ENCODE data around the gene SPRR1B. TPM values are rescaled to one million over a fixed set of nuclear protein-coding genes. Genes with fewer than 3 reads are reported as not detected.
A peak's percentile ranks its signal among the peaks of the same experiment; 100 is the strongest.
"Not testable (repeated sequence)": the region's sequence is repeated elsewhere in the genome, so short reads cannot be mapped to it uniquely, and the experiment has no call there.

SPRR1B gene
- total RNA-seq, 1 experiment from 2014 or later: not detected

GRCh38 chr1:153021829-153022228 lies 9.2 kb upstream of the SPRR1B start:
- peak overlapping the region in 1 of 3 experiments; percentile 80; a peak in 1 of 7 replicates for H3K27ac Mint-ChIP-seq
- not testable (repeated sequence) for H3K4me3 Mint-ChIP-seq; H3K4ac ChIP-seq (ENCODE audit: low read depth, low read length)

GRCh38 chr1:153022340-153022739 lies 8.7 kb upstream of the SPRR1B start:
- H4K8ac ChIP-seq (replicated peaks; ENCODE audit: insufficient read length, low read depth, low read length); H3K27ac Mint-ChIP-seq; H4K91ac ChIP-seq (ENCODE audit: insufficient read length, low read depth, low read length); H2AK5ac ChIP-seq (ENCODE audit: insufficient read length, low read length); H3K9me3 Mint-ChIP-seq; H2BK120ac ChIP-seq (ENCODE audit: low read depth, low read length, poor library complexity, severe bottlenecking); H3K4me2 ChIP-seq (ENCODE audit: insufficient read depth, insufficient read length, low read length); H2BK20ac ChIP-seq (ENCODE audit: low read depth, low read length, poor library complexity, severe bottlenecking); H4K20me1 ChIP-seq (ENCODE audit: control insufficient read depth, insufficient read depth, insufficient read length); H3K9ac ChIP-seq (ENCODE audit: extremely low read depth, insufficient read length, low read length); H4K5ac ChIP-seq (ENCODE audit: insufficient read length, low read depth, low read length); H3K27me3 Mint-ChIP-seq (ENCODE audit: low read depth); H3K27ac ChIP-seq (ENCODE audit: insufficient read length, low read depth, low read length); H3K9me3 ChIP-seq (ENCODE audit: control insufficient read depth, low read depth, low read length); H3K79me1 ChIP-seq (ENCODE audit: insufficient read depth, low read depth, low read length, poor library complexity, severe bottlenecking); H3K4me3 Mint-ChIP-seq; H2BK5ac ChIP-seq (ENCODE audit: insufficient read length, low read length); H2BK12ac ChIP-seq (ENCODE audit: insufficient read length, low read depth, low read length); H3K27me3 ChIP-seq (ENCODE audit: insufficient read depth, low read length); H3K4ac ChIP-seq (ENCODE audit: low read depth, low read length); H3K56ac ChIP-seq (ENCODE audit: insufficient read length, low read depth, low read length); H3T11ph ChIP-seq (ENCODE audit: low read length); H3K23me2 ChIP-seq (ENCODE audit: insufficient read length, low read depth, low read length, poor library complexity, severe bottlenecking); H3K36me3 Mint-ChIP-seq (ENCODE audit: insufficient read depth in 1 of 3, low read depth in 3 of 3); H3K14ac ChIP-seq (ENCODE audit: insufficient read depth, low read length); H3K23ac ChIP-seq (ENCODE audit: insufficient read length, low read depth, low read length); H3K4me1 ChIP-seq (ENCODE audit: insufficient read depth, low read length); DNase-seq; H3K18ac ChIP-seq (ENCODE audit: insufficient read length, low read depth, low read length); H2AFZ ChIP-seq (ENCODE audit: low read length); H3K79me2 ChIP-seq (ENCODE audit: insufficient read depth, low read length); H2BK15ac ChIP-seq (ENCODE audit: low read depth, low read length): not testable (repeated sequence)
- peaks cover 11 to 25% of the 10 kb centered on the region in 2 experiments for H3K4me1 Mint-ChIP-seq
- no CpG with 5 or more reads among the region's 9 CpGs for WGBS (ENCODE audit: extremely low coverage, insufficient read length, low lambda C conversion rate)

More at GRCh38 chr1:153021829-153022228, 9.2 kb upstream of the SPRR1B start:
- H3K23ac ChIP-seq (ENCODE audit: insufficient read length, low read depth, low read length); H3K27ac ChIP-seq (ENCODE audit: insufficient read length, low read depth, low read length); H3K18ac ChIP-seq (ENCODE audit: insufficient read length, low read depth, low read length); H3K14ac ChIP-seq (ENCODE audit: insufficient read depth, low read length); H2AK5ac ChIP-seq (ENCODE audit: insufficient read length, low read length); H4K20me1 ChIP-seq (ENCODE audit: control insufficient read depth, insufficient read depth, insufficient read length); H3K4me1 ChIP-seq (ENCODE audit: insufficient read depth, low read length); H2AFZ ChIP-seq (ENCODE audit: low read length); H3K23me2 ChIP-seq (ENCODE audit: insufficient read length, low read depth, low read length, poor library complexity, severe bottlenecking); H2BK120ac ChIP-seq (ENCODE audit: low read depth, low read length, poor library complexity, severe bottlenecking); H2BK15ac ChIP-seq (ENCODE audit: low read depth, low read length); H3K4me2 ChIP-seq (ENCODE audit: insufficient read depth, insufficient read length, low read length); H3K9me3 ChIP-seq (ENCODE audit: control insufficient read depth, low read depth, low read length); H3K27me3 Mint-ChIP-seq (ENCODE audit: low read depth); H2BK20ac ChIP-seq (ENCODE audit: low read depth, low read length, poor library complexity, severe bottlenecking); DNase-seq; H4K8ac ChIP-seq (replicated peaks; ENCODE audit: insufficient read length, low read depth, low read length); H2BK12ac ChIP-seq (ENCODE audit: insufficient read length, low read depth, low read length); H3K79me1 ChIP-seq (ENCODE audit: insufficient read depth, low read depth, low read length, poor library complexity, severe bottlenecking); H3K79me2 ChIP-seq (ENCODE audit: insufficient read depth, low read length); H2BK5ac ChIP-seq (ENCODE audit: insufficient read length, low read length); H3K9me3 Mint-ChIP-seq; H3K36me3 Mint-ChIP-seq (ENCODE audit: insufficient read depth in 1 of 3, low read depth in 3 of 3); H3K27me3 ChIP-seq (ENCODE audit: insufficient read depth, low read length); H3K9ac ChIP-seq (ENCODE audit: extremely low read depth, insufficient read length, low read length); H4K91ac ChIP-seq (ENCODE audit: insufficient read length, low read depth, low read length); H3K56ac ChIP-seq (ENCODE audit: insufficient read length, low read depth, low read length); H4K5ac ChIP-seq (ENCODE audit: insufficient read length, low read depth, low read length); H3T11ph ChIP-seq (ENCODE audit: low read length): not testable (repeated sequence)
- no CpG with 5 or more reads among the region's 2 CpGs for WGBS (ENCODE audit: extremely low coverage, insufficient read length, low lambda C conversion rate)
- peaks cover 11 to 20% of the 10 kb centered on the region in 2 experiments for H3K4me1 Mint-ChIP-seq

All from H9 (cell line).